WTC11 (cell line): Measurements from ENCODE around the gene CACNA1C. TPM values are rescaled to one million over a fixed set of nuclear protein-coding genes. Genes with fewer than 3 reads are reported as not detected.

Experiments used
- ATAC-seq: fragments of 200-7000 bp; cut with Tn5 transposase; 2 replicates; pipeline ENCODE4 v1.10.0; 2021; ENCODE audit warnings: mild to moderate bottlenecking, moderate library complexity
- CTCF ChIA-PET: fragments of 300-600 bp; sonication (Branson Sonifier 250); formaldehyde crosslinking; loops from one replicate; lab custom pipeline; 2021; ENCODE audit warnings: antibody characterized with exemption; lab: Charles Lee
- POLR2A ChIA-PET: fragments of 350-600 bp; sonication (Branson Sonifier 250); formaldehyde crosslinking; loops from one replicate; lab custom pipeline; 2021; ENCODE audit warnings: antibody characterized with exemption; lab: Charles Lee
- DNase-seq: peaks from one replicate; pipeline ENCODE4 v3.0.0; 2021; ENCODE audit warnings: low spot score
- H3K27ac Mint-ChIP-seq: 2 replicates; pipeline ENCODE4 v1.8.0; 2021; ENCODE audit warnings: mixed read lengths
- H3K27me3 Mint-ChIP-seq: 2 replicates; pipeline ENCODE4 v1.8.0; 2021; ENCODE audit warnings: low read depth, mild to moderate bottlenecking, moderate library complexity, mixed read lengths
- H3K36me3 Mint-ChIP-seq: 2 replicates; pipeline ENCODE4 v1.8.0; 2021; ENCODE audit warnings: mixed read lengths
- H3K4me1 Mint-ChIP-seq: 2 replicates; pipeline ENCODE4 v1.8.0; 2022; ENCODE audit warnings: mixed read lengths
- H3K4me3 Mint-ChIP-seq: 2 replicates; pipeline ENCODE4 v1.8.0; 2021; ENCODE audit warnings: mild to moderate bottlenecking, moderate library complexity, mixed read lengths
- H3K9me3 Mint-ChIP-seq: 2 replicates; pipeline ENCODE4 v1.8.0; 2021; ENCODE audit warnings: mixed read lengths
- ARID4B ChIP-seq: sonication (generic); formaldehyde crosslinking; IDR thresholded peaks from 2 replicates; pipeline ENCODE4 v1.8.0; 2023; ENCODE audit warnings: missing genetic modification reagents, mild to moderate bottlenecking, borderline replicate concordance
- CDX4 ChIP-seq: fragments of 250-450 bp; sonication (Bioruptor Pico); IDR thresholded peaks from 2 replicates; pipeline ENCODE4 v1.9.0; 2021; ENCODE audit warnings: moderate library complexity, mild to moderate bottlenecking, inconsistent platforms, borderline replicate concordance
- E2F5 ChIP-seq: sonication (generic); formaldehyde crosslinking; IDR thresholded peaks from 2 replicates; pipeline ENCODE4 v1.8.1; 2022; ENCODE audit warnings: mild to moderate bottlenecking, moderate library complexity, missing genetic modification reagents
- ETV6 ChIP-seq: sonication (generic); formaldehyde crosslinking; IDR thresholded peaks from 2 replicates; pipeline ENCODE4 v1.8.1; 2022; ENCODE audit warnings: mild to moderate bottlenecking, missing genetic modification reagents
- RORB ChIP-seq: fragments of 250-450 bp; sonication (Bioruptor Pico); IDR thresholded peaks from 2 replicates; pipeline ENCODE4 v1.9.0; 2021; ENCODE audit warnings: mild to moderate bottlenecking
- SMAD3 ChIP-seq: sonication (generic); formaldehyde crosslinking; IDR thresholded peaks from 2 replicates; pipeline ENCODE4 v1.8.0; 2022; ENCODE audit warnings: missing genetic modification reagents, mild to moderate bottlenecking, borderline replicate concordance
- SOX15 ChIP-seq: fragments of 250-450 bp; sonication (Bioruptor Pico); IDR thresholded peaks from 2 replicates; pipeline ENCODE4 v1.9.0; 2021; ENCODE audit warnings: mild to moderate bottlenecking
- SP1 ChIP-seq: sonication (generic); formaldehyde crosslinking; conservative IDR thresholded peaks from 2 replicates; pipeline ENCODE4 v1.8.1; 2022; ENCODE audit warnings: missing genetic modification reagents
- TCF7 ChIP-seq: sonication (generic); formaldehyde crosslinking; IDR thresholded peaks from 2 replicates; pipeline ENCODE4 v1.8.0; 2022; ENCODE audit warnings: mild to moderate bottlenecking, low read depth, missing genetic modification reagents, moderate library complexity
- ZNF263 ChIP-seq: sonication (generic); formaldehyde crosslinking; IDR thresholded peaks from 2 replicates; pipeline ENCODE4 v1.8.1; 2022; ENCODE audit warnings: low read depth, mild to moderate bottlenecking, moderate library complexity, missing genetic modification reagents
- ZNF425 ChIP-seq: fragments of 250-450 bp; sonication (Bioruptor Pico); conservative IDR thresholded peaks from 2 replicates; pipeline ENCODE4 v1.9.0; 2021; ENCODE audit warnings: mild to moderate bottlenecking
- ZSCAN18 ChIP-seq: fragments of 250-450 bp; sonication (Bioruptor Pico); IDR thresholded peaks from 2 replicates; pipeline ENCODE4 v2.1.2; 2022; ENCODE audit warnings: mild to moderate bottlenecking, moderate library complexity
- total RNA-seq: library from RNA; stranded (reverse); gene quantifications from 3 replicates; pipeline ENCODE4 v1.2.3, GENCODE V29; 2021

CACNA1C gene
- total RNA-seq, 1 experiment from 2014 or later = 1.7 TPM

- no peak for ATAC-seq
Measured at GRCh38 chr12:2271961-2272360, 219.2 kb downstream of the CACNA1C start.

More at GRCh38 chr12:2271961-2272360, 219.2 kb downstream of the CACNA1C start:
- no peaks in the 10 kb centered on the region for H3K9me3 Mint-ChIP-seq
- ChIA-PET CTCF (interaction anchor here (2.4 kb wide), 1 partner anchor 215 kb away, joined by 11 read pairs; no protein-coding TSS in a partner anchor), POLR2A (no interaction called here)
- no peaks in the 10 kb centered on the region for H3K27me3 Mint-ChIP-seq
- no peaks in the 10 kb centered on the region for H3K36me3 Mint-ChIP-seq
- H3K27ac Mint-ChIP-seq = no peak overlapping the region
- H3K4me1 Mint-ChIP-seq = peaks cover 13% of the 10 kb centered on the region
- no peak for TF ChIP-seq TCF7 (CRISPR knock-in tag)
- no peak for TF ChIP-seq ETV6 (CRISPR knock-in tag)
- no peak for TF ChIP-seq CDX4 (CRISPR knock-in tag)
- no peak for TF ChIP-seq ARID4B (CRISPR knock-in tag)
- no peak for TF ChIP-seq RORB (CRISPR knock-in tag)
- no peak for TF ChIP-seq ZNF425 (CRISPR knock-in tag)
- no peak for TF ChIP-seq SP1
- no peak for TF ChIP-seq E2F5 (CRISPR knock-in tag)
- no peak for TF ChIP-seq ZSCAN18
- no peak for TF ChIP-seq SMAD3 (CRISPR knock-in tag)
- TF ChIP-seq SOX15 (CRISPR knock-in tag) = no peak
- no peak for TF ChIP-seq ZNF263 (CRISPR knock-in tag)
- DNase-seq = no peak
- no peak overlapping the region for H3K4me3 Mint-ChIP-seq
